Osteoblast (primary cell): ENCODE results near the gene KPNA4. TPM values are rescaled to one million over a fixed set of nuclear protein-coding genes. Genes with fewer than 3 reads are reported as not detected.

ENCODE experiments used
- small RNA-seq: library from RNA; depleted of rRNA; stranded (forward); fragments of <200 nt; gene quantifications from one replicate; pipeline ENCODE3, GENCODE V24; 2012
- total RNA-seq: library from RNA; depleted of rRNA; stranded (reverse); fragments of >200 nt; gene quantifications from 2 replicates; pipeline ENCODE4 v1.2.3, GENCODE V29; 2012

Gene KPNA4
- total RNA-seq, 1 donor: 40.9 TPM

Small RNA genes within 50 kb of the gene (small RNA-seq; reads per million reads assigned to genes)
- not detected for gene RNU7-136P

Other genes with a start within 250 kb of the KPNA4 start
- gene IFT80, start 166.3 kb downstream of the KPNA4 start, total RNA-seq: 63.0 and 63.6 TPM in 2 replicates
- gene SMC4, start 165.9 kb downstream of the KPNA4 start, total RNA-seq: 32.9 and 44.2 TPM in 2 replicates
- gene TRIM59, start 115.8 kb downstream of the KPNA4 start, total RNA-seq: 21.5 and 22.1 TPM in 2 replicates
- gene ARL14, start 111.6 kb upstream of the KPNA4 start, total RNA-seq: not detected in 2 replicates
- gene PPM1L, start 190.7 kb upstream of the KPNA4 start, total RNA-seq: 2.4 and 4.3 TPM in 2 replicates